Osteoblast (primary cell): ENCODE results near the gene SEMA5B. TPM values are rescaled to one million over a fixed set of nuclear protein-coding genes. Genes with fewer than 3 reads are reported as not detected.

Experiments
- DNase-seq: peaks from one replicate; pipeline ENCODE4 v3.0.0; 2011; ENCODE audit warnings: low spot score, mixed read lengths; ENCODE audit not compliant: insufficient read length; ENCODE audit errors: missing footprints
- H2AFZ ChIP-seq: 2 replicates; pipeline ENCODE4 v1.6.0; 2011; ENCODE audit warnings: mild to moderate bottlenecking, low read length
- H3K27ac ChIP-seq: 2 replicates; pipeline ENCODE4 v1.5.1; 2011; ENCODE audit warnings: mild to moderate bottlenecking, low read depth, low read length, moderate library complexity
- H3K27me3 ChIP-seq: 2 replicates; pipeline ENCODE4 v1.6.0; 2012; ENCODE audit warnings: mild to moderate bottlenecking, control low read depth, inconsistent platforms, low read length, moderate library complexity; ENCODE audit not compliant: insufficient read depth
- H3K36me3 ChIP-seq: 2 replicates; pipeline ENCODE4 v1.5.1; 2011; ENCODE audit warnings: mild to moderate bottlenecking, low read length, control low read depth, moderate library complexity; ENCODE audit not compliant: insufficient read depth
- H3K4me1 ChIP-seq: 2 replicates; pipeline ENCODE4 v1.5.1; 2011; ENCODE audit warnings: mild to moderate bottlenecking, low read length, control low read depth, moderate library complexity; ENCODE audit not compliant: insufficient read depth
- H3K4me2 ChIP-seq: 2 replicates; pipeline ENCODE4 v1.6.0; 2011; ENCODE audit warnings: mild to moderate bottlenecking, low read length; ENCODE audit not compliant: insufficient read depth
- H3K4me3 ChIP-seq: fragments of 200-600 bp; sonication (generic); 3 replicates; pipeline ENCODE4 v1.5.1; 2012; ENCODE audit warnings: mild to moderate bottlenecking, low read length, inconsistent platforms; ENCODE audit not compliant: insufficient read depth
- H3K79me2 ChIP-seq: 2 replicates; pipeline ENCODE4 v1.6.0; 2012; ENCODE audit warnings: mild to moderate bottlenecking, low read length, control low read depth, inconsistent platforms; ENCODE audit not compliant: insufficient read depth
- H3K9me3 ChIP-seq: 2 replicates; pipeline ENCODE4 v1.5.1; 2011; ENCODE audit warnings: low read depth, low read length, control low read depth
- H4K20me1 ChIP-seq: 2 replicates; pipeline ENCODE4 v1.6.0; 2012; ENCODE audit warnings: mild to moderate bottlenecking, low read length, control low read depth; ENCODE audit not compliant: insufficient read depth
- CTCF ChIP-seq: IDR thresholded peaks from 2 replicates; pipeline ENCODE4 v1.5.1; 2011; ENCODE audit warnings: mild to moderate bottlenecking, low read depth, low read length, moderate library complexity; ENCODE audit errors: extremely low read depth
- total RNA-seq: library from RNA; depleted of rRNA; stranded (reverse); fragments of >200 nt; gene quantifications from 2 replicates; pipeline ENCODE4 v1.2.3, GENCODE V29; 2012

Gene SEMA5B
- total RNA-seq, 1 donor, result not detected

- Histone ChIP-seq H3K4me2 (peak overlapping the region; percentile 26), H3K4me3 (no peak overlapping the region), H3K27me3 (no peaks in the 10 kb centered on the region), H3K27ac (no peak overlapping the region), H3K36me3 (no peaks in the 10 kb centered on the region), H4K20me1 (no peaks in the 10 kb centered on the region), H3K9me3 (no peaks in the 10 kb centered on the region), H2AFZ (no peak overlapping the region), H3K79me2 (no peaks in the 10 kb centered on the region), H3K4me1 (peaks cover 18% of the 10 kb centered on the region)
- TF ChIP-seq CTCF, result no peak
- DNase-seq, result peak; percentile 69
Observed at GRCh38 chr3:123054109-123054778, 26.7 kb upstream of the SEMA5B start.

GRCh38 chr3:123053107-123053506 lies 25.5 kb upstream of the SEMA5B start:
- Histone ChIP-seq H3K4me1 (peaks cover 18% of the 10 kb centered on the region), H3K79me2 (no peaks in the 10 kb centered on the region), H3K36me3 (no peaks in the 10 kb centered on the region), H2AFZ (no peak overlapping the region), H3K9me3 (no peaks in the 10 kb centered on the region), H3K27ac (no peak overlapping the region), H3K27me3 (no peaks in the 10 kb centered on the region), H3K4me2 (no peak overlapping the region), H3K4me3 (no peak overlapping the region), H4K20me1 (no peaks in the 10 kb centered on the region)
- no peak for TF ChIP-seq CTCF
- no peak for DNase-seq

GRCh38 chr3:123050666-123051065 lies 23.1 kb upstream of the SEMA5B start:
- H3K9me3 ChIP-seq, result no peaks in the 10 kb centered on the region
- H3K36me3 ChIP-seq, result no peaks in the 10 kb centered on the region
- H3K27ac ChIP-seq, result no peak overlapping the region
- H2AFZ ChIP-seq, result no peak overlapping the region
- no peak for DNase-seq
- peaks cover 31% of the 10 kb centered on the region for H3K4me1 ChIP-seq
- no peaks in the 10 kb centered on the region for H4K20me1 ChIP-seq
- no peak overlapping the region for H3K4me2 ChIP-seq
- H3K79me2 ChIP-seq, result no peaks in the 10 kb centered on the region
- H3K4me3 ChIP-seq, result no peak overlapping the region
- no peaks in the 10 kb centered on the region for H3K27me3 ChIP-seq
- TF ChIP-seq CTCF, result no peak

- DNase-seq, result no peak
- H3K27ac ChIP-seq, result no peak overlapping the region
- H3K9me3 ChIP-seq, result no peaks in the 10 kb centered on the region
- H2AFZ ChIP-seq, result peak overlapping the region; percentile 12
- H3K4me3 ChIP-seq, result no peak overlapping the region
- H4K20me1 ChIP-seq, result no peaks in the 10 kb centered on the region
- no peaks in the 10 kb centered on the region for H3K36me3 ChIP-seq
- H3K79me2 ChIP-seq, result no peaks in the 10 kb centered on the region
- TF ChIP-seq CTCF, result no peak
- peaks cover 23% of the 10 kb centered on the region for H3K4me1 ChIP-seq
- no peaks in the 10 kb centered on the region for H3K27me3 ChIP-seq
- H3K4me2 ChIP-seq, result no peak overlapping the region
Observed at GRCh38 chr3:123048480-123049237, 21.1 kb upstream of the SEMA5B start.
